Stimulated activated memory B cell treated with anti-CD40 and anti-IgM and Interleukin-4, amounts not matched to agents 10 μg/mL and 1 μg/mL and 100 μg/mL, for 72 hours (primary cell): ENCODE data around the gene RDH13.
"Not testable (repeated sequence)": the region's sequence is repeated elsewhere in the genome, so short reads cannot be mapped to it uniquely, and the experiment has no call there.

Source experiments
- ATAC-seq: fragments of 150-1000 bp; cut with Tn5 transposase; 2 replicates; pipeline ENCODE4 v1.10.0; 2021
- H3K27ac Mint-ChIP-seq: one replicate; pipeline ENCODE4 v1.8.0; 2022; ENCODE audit warnings: mild to moderate bottlenecking, mixed read lengths
- H3K27me3 Mint-ChIP-seq: one replicate; pipeline ENCODE4 v1.8.0; 2022; ENCODE audit warnings: mixed read lengths
- H3K36me3 Mint-ChIP-seq: one replicate; pipeline ENCODE4 v1.8.0; 2022; ENCODE audit warnings: mixed read lengths
- H3K4me1 Mint-ChIP-seq: one replicate; pipeline ENCODE4 v1.8.0; 2022; ENCODE audit warnings: mixed read lengths
- H3K4me3 Mint-ChIP-seq: one replicate; pipeline ENCODE4 v1.8.0; 2022; ENCODE audit warnings: mild to moderate bottlenecking, moderate library complexity, mixed read lengths
- H3K9me3 Mint-ChIP-seq: one replicate; pipeline ENCODE4 v1.8.0; 2022; ENCODE audit warnings: mixed read lengths

The RDH13 gene

GRCh38 chr19:55028757-55029156 is 34.2 kb downstream of the RDH13 start:
- Mint-ChIP-seq H3K27me3 (no peaks in the 10 kb centered on the region), H3K4me3 (no peak overlapping the region), H3K27ac (no peak overlapping the region), H3K4me1 (no peaks in the 10 kb centered on the region), H3K9me3 (peaks cover 6% of the 10 kb centered on the region), H3K36me3 (peaks cover 9% of the 10 kb centered on the region)
- ATAC-seq = no peak

- no peak overlapping the region for H3K4me3 Mint-ChIP-seq
- H3K4me1 Mint-ChIP-seq = no peaks in the 10 kb centered on the region
- H3K27me3 Mint-ChIP-seq = no peaks in the 10 kb centered on the region
- H3K36me3 Mint-ChIP-seq = peaks cover 11% of the 10 kb centered on the region
- no peak overlapping the region for H3K27ac Mint-ChIP-seq
- ATAC-seq = no peak
- peaks cover 10% of the 10 kb centered on the region for H3K9me3 Mint-ChIP-seq
Measured at GRCh38 chr19:55027472-55028337, 35.2 kb downstream of the RDH13 start.

GRCh38 chr19:55027140-55027471 is 35.8 kb downstream of the RDH13 start:
- H3K27ac Mint-ChIP-seq, H3K27me3 Mint-ChIP-seq, H3K4me3 Mint-ChIP-seq, H3K4me1 Mint-ChIP-seq, ATAC-seq: not testable (repeated sequence)
- Mint-ChIP-seq H3K9me3 (peaks cover 15% of the 10 kb centered on the region), H3K36me3 (peaks cover 17% of the 10 kb centered on the region)

- H3K27ac Mint-ChIP-seq = no peak overlapping the region
- H3K9me3 Mint-ChIP-seq = peaks cover 15% of the 10 kb centered on the region
- H3K27me3 Mint-ChIP-seq = no peaks in the 10 kb centered on the region
- ATAC-seq = no peak
- H3K4me1 Mint-ChIP-seq = no peaks in the 10 kb centered on the region
- peaks cover 29% of the 10 kb centered on the region for H3K36me3 Mint-ChIP-seq
- H3K4me3 Mint-ChIP-seq = no peak overlapping the region
Measured at GRCh38 chr19:55024111-55024510, 38.8 kb downstream of the RDH13 start.

GRCh38 chr19:55020351-55020750 is 42.6 kb downstream of the RDH13 start:
- not testable (repeated sequence) for H3K4me1 Mint-ChIP-seq, ATAC-seq, H3K27ac Mint-ChIP-seq, H3K4me3 Mint-ChIP-seq, H3K27me3 Mint-ChIP-seq
- Mint-ChIP-seq H3K36me3 (peaks cover 51% of the 10 kb centered on the region), H3K9me3 (peaks cover 16% of the 10 kb centered on the region)

GRCh38 chr19:55018633-55019032 is 44.3 kb downstream of the RDH13 start:
- ATAC-seq = no peak
- peaks cover 11% of the 10 kb centered on the region for H3K9me3 Mint-ChIP-seq
- H3K27me3 Mint-ChIP-seq = no peaks in the 10 kb centered on the region
- H3K4me3 Mint-ChIP-seq = no peak overlapping the region
- H3K27ac Mint-ChIP-seq = no peak overlapping the region
- no peaks in the 10 kb centered on the region for H3K4me1 Mint-ChIP-seq
- H3K36me3 Mint-ChIP-seq = peaks cover 45% of the 10 kb centered on the region

GRCh38 chr19:55018216-55018615 is 44.7 kb downstream of the RDH13 start:
- Mint-ChIP-seq H3K9me3 (peaks cover 8% of the 10 kb centered on the region), H3K4me1 (no peaks in the 10 kb centered on the region), H3K27ac (no peak overlapping the region), H3K4me3 (no peak overlapping the region), H3K27me3 (no peaks in the 10 kb centered on the region), H3K36me3 (peaks cover 49% of the 10 kb centered on the region)
- no peak for ATAC-seq

GRCh38 chr19:55016017-55016416 is 46.9 kb downstream of the RDH13 start:
- H3K27me3 Mint-ChIP-seq = no peaks in the 10 kb centered on the region
- no peak for ATAC-seq
- H3K4me1 Mint-ChIP-seq = no peaks in the 10 kb centered on the region
- peaks cover 9% of the 10 kb centered on the region for H3K9me3 Mint-ChIP-seq
- no peak overlapping the region for H3K27ac Mint-ChIP-seq
- no peak overlapping the region for H3K4me3 Mint-ChIP-seq
- peaks cover 46% of the 10 kb centered on the region for H3K36me3 Mint-ChIP-seq

- Mint-ChIP-seq H3K27me3 (no peaks in the 10 kb centered on the region), H3K9me3 (peaks cover 16% of the 10 kb centered on the region), H3K36me3 (peaks cover 48% of the 10 kb centered on the region), H3K4me1 (no peaks in the 10 kb centered on the region), H3K4me3 (peak overlapping the region; percentile 40), H3K27ac (peak overlapping the region; percentile 17)
- no peak for ATAC-seq
Measured at GRCh38 chr19:55015126-55015525, 47.8 kb downstream of the RDH13 start.

- Mint-ChIP-seq H3K27me3 (no peaks in the 10 kb centered on the region), H3K4me1 (no peaks in the 10 kb centered on the region), H3K4me3 (peak overlapping the region; percentile 40), H3K36me3 (peaks cover 51% of the 10 kb centered on the region), H3K27ac (peak overlapping the region; percentile 17), H3K9me3 (peaks cover 16% of the 10 kb centered on the region)
- ATAC-seq = peak; percentile 48
Measured at GRCh38 chr19:55014714-55015113, 48.2 kb downstream of the RDH13 start.

GRCh38 chr19:55013596-55013995 is 49.4 kb downstream of the RDH13 start:
- no peak for ATAC-seq
- peaks cover 60% of the 10 kb centered on the region for H3K36me3 Mint-ChIP-seq
- peaks cover 7% of the 10 kb centered on the region for H3K4me1 Mint-ChIP-seq
- H3K27me3 Mint-ChIP-seq = no peaks in the 10 kb centered on the region
- peaks cover 24% of the 10 kb centered on the region for H3K9me3 Mint-ChIP-seq
- no peak overlapping the region for H3K27ac Mint-ChIP-seq
- H3K4me3 Mint-ChIP-seq = no peak overlapping the region

- Mint-ChIP-seq H3K36me3 (peaks cover 65% of the 10 kb centered on the region), H3K9me3 (peaks cover 30% of the 10 kb centered on the region), H3K4me1 (peaks cover 16% of the 10 kb centered on the region), H3K27ac (no peak overlapping the region), H3K4me3 (no peak overlapping the region), H3K27me3 (no peaks in the 10 kb centered on the region)
- ATAC-seq = no peak
Measured at GRCh38 chr19:55012306-55012705, 50.6 kb downstream of the RDH13 start.

- peaks cover 27% of the 10 kb centered on the region for H3K4me1 Mint-ChIP-seq
- not testable (repeated sequence) for H3K4me3 Mint-ChIP-seq, H3K27ac Mint-ChIP-seq, H3K27me3 Mint-ChIP-seq, ATAC-seq
- H3K36me3 Mint-ChIP-seq = peaks cover 66% of the 10 kb centered on the region
- H3K9me3 Mint-ChIP-seq = peaks cover 36% of the 10 kb centered on the region
Measured at GRCh38 chr19:55010561-55010960, 52.4 kb downstream of the RDH13 start.

GRCh38 chr19:55008781-55009180 is 54.2 kb downstream of the RDH13 start:
- not testable (repeated sequence) for H3K27ac Mint-ChIP-seq, H3K4me3 Mint-ChIP-seq, H3K27me3 Mint-ChIP-seq, ATAC-seq
- Mint-ChIP-seq H3K9me3 (peaks cover 44% of the 10 kb centered on the region), H3K4me1 (peaks cover 28% of the 10 kb centered on the region), H3K36me3 (peaks cover 71% of the 10 kb centered on the region)

- Mint-ChIP-seq H3K9me3 (peaks cover 44% of the 10 kb centered on the region), H3K36me3 (peaks cover 72% of the 10 kb centered on the region), H3K4me1 (peaks cover 28% of the 10 kb centered on the region)
- H3K27me3 Mint-ChIP-seq, H3K27ac Mint-ChIP-seq, ATAC-seq, H3K4me3 Mint-ChIP-seq: not testable (repeated sequence)
Measured at GRCh38 chr19:55008189-55008588, 54.8 kb downstream of the RDH13 start.

- ATAC-seq, H3K27me3 Mint-ChIP-seq, H3K27ac Mint-ChIP-seq: not testable (repeated sequence)
- peaks cover 72% of the 10 kb centered on the region for H3K36me3 Mint-ChIP-seq
- peaks cover 44% of the 10 kb centered on the region for H3K9me3 Mint-ChIP-seq
- H3K4me1 Mint-ChIP-seq = peaks cover 28% of the 10 kb centered on the region
- H3K4me3 Mint-ChIP-seq = peak overlapping the region; percentile 0
Measured at GRCh38 chr19:55007537-55007936, 55.4 kb downstream of the RDH13 start.
